Activated CD8-positive, alpha-beta memory T cell treated with anti-CD3 and anti-CD28 coated beads, Interleukin-2, amount 50 U/mL, for 48 hours (primary cell): ENCODE measurements around the gene ZBTB3.
"Not testable (repeated sequence)": the region's sequence is repeated elsewhere in the genome, so short reads cannot be mapped to it uniquely, and the experiment has no call there.

Experiments
- DNase-seq: peaks from one replicate; pipeline ENCODE4 v3.0.0-alpha.2; 2020

ZBTB3 gene

DNA sequence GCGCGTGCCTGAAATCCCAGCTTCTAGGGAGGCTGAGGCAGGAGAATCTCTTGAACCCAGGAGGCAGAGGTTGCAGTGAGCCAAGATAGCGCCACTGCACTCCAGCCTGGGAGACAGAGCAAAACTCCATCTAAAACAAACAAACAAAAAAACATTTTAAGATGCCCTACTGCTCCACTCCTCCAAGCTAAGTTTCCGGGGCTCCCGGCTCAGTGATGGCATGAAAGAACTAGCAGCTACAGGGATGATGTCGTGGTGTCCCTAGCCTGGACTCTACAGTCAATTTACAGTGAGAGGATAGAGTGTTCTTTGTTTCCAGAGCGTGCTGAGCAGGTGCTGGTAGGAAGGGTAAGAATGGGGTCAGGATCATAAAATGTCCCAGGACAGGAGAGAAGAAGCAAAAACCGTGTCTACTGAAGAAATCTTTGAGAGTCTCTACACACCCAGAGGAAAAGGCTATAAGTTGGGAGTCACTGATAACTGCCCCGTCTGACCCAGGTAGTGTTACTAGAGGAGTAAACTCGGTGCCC, 1.2 kb upstream of the ZBTB3 start:
- DNase-seq, result no peak

DNA sequence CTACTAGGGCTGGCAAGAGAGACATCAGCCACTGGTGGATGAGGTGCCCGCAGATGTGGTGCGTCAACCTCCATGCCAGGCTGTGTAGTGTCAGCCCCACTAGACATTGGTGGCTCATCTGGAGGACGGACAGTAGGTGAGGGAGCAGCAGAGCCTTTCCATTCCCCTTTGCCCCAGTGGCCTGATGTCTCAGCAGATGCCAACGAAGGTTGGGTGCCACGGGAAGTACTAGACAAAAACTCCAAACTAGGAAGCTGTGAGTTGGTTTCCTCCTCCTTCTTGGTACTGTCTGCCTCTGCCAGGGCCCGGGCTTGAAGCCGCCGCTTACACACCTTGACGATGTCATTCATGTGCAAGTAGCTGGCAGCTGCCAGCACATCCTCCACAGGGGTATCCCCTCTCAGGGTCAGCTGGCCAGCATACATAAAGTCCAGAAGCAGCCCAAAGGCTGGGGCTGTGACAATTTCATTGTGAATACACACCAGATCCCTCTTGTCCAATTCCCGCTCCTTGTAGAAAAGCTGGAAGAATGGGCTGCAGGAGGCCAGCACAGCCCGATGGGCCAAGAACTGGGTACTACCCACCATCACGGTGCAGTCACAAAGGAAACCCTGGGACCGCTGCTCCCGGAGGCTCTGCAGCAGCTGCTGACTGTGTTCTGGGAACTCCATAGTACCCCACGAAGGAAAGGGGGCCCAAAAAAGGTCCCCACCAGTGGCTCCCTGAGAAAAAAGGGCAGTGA, 795 bp downstream of the ZBTB3 start:
- no peak for DNase-seq

DNA sequence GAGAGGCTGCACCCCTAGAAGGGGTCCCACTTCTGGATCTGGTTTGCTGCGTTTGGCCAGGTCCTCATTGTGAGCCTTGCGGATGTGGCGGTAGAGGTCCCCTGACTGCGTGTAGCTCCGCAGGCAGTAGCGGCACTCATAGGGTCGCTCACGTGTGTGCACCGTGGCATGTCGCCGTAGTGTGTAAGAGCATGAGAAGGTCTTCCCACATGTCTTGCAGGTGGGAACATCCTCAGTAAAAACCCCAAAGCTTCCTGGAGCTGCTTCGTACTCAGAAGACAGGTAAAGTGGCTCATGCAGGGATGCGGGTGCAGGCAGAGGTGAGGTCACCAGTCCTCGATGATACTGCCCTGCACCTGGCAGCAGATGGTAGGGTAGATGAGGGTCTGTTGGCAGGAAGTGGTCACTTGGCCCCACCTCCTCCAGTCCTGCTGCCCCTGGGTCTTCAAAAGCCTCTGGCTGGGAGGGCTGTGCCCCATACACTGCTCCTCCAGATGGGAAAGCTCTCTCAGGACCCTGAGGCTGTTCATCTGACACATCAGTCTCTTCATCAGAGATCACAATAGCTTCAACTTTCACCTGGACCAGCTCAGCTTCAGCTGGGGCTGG, 1.7 kb downstream of the ZBTB3 start:
- DNase-seq, result no peak

DNA sequence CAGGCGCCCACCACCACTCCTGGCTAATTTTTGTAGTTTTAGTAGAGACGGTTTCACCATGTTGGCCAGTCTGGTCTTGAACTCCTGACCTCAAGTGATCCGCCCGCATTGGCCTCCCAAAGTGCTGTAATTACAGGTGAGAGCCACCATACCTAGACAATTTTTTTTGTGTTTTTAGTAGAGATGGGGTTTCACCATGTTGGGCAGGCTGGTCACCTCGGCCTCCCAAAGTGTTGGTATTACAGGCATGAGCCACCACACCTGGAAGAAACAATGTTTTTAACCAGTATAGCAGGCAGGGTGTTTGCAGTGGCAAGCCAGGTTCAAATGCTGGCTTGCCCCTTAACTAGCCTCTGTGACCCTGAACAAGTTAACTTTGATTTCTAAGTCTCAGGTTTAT, 4.0 kb downstream of the ZBTB3 start:
- DNase-seq, result not testable (repeated sequence)

DNA sequence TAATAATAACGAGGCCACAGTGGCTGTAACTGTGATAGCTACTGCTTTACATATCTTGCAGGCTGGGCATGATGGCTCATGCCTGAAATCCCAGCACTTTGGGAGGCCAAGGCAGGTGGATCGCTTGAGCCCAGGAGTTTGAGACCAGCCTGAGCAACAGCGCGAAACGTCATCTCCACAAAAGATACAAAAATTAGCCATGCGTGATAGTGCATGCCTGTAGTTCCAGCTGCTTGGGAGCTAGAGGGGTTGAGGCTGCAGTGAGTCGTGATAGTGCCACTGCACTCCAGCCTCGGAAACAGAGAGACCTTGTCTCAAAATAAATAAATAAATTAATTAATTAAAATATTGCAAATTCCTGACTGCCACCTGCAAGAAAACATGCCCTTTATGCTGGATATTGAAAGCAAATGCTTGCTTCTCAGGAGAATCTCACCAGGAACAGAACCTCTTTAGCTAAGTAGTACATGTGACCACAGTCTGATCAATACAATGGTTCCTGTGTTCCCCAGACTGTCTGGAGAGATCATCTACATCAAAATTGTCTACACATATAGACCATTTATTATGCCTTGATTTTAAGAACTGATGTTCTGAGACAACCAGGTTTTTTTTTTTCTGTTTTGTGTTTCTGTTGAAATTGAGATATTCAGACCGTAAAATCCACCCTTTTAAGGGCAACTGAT, 6.3 kb downstream of the ZBTB3 start:
- no peak for DNase-seq

DNA sequence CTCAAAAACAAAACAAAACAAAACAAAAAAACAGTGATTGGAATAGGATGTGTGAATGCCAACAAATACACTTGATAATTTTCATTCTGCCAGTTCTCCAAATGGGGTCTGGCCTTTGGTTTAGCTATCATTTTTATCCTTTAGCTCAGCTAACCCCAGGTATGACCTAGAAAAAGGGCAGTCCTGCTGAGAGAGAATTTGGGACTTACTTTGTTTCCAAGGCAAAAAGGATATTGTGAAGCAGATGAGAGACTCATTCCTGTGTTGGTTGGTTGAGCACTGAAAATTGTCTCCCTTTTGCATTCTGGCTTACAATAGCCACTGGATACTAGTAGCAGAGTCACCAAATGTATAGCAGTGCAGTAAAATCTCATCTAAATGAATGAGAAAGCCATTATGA, 16.8 kb downstream of the ZBTB3 start:
- no peak for DNase-seq

DNA sequence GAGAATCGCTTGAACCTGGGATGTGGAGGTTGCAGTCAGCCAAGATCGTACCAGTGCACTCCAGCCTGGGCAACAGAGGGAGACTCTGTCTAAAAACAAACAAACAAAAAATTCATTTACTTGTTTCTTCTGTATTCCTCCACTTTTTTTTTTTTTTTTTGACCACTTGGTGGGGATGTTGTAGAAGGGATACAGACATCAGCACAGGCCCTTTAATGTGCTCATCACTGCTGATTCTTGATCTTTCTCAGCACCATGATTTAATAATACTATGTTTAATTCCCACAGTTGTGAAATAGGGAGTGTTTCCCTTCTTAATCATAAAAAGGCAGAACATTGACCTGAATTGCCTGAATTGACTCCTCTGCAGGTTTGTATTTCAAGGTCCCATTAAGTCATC, 21.1 kb downstream of the ZBTB3 start:
- DNase-seq, result no peak

DNA sequence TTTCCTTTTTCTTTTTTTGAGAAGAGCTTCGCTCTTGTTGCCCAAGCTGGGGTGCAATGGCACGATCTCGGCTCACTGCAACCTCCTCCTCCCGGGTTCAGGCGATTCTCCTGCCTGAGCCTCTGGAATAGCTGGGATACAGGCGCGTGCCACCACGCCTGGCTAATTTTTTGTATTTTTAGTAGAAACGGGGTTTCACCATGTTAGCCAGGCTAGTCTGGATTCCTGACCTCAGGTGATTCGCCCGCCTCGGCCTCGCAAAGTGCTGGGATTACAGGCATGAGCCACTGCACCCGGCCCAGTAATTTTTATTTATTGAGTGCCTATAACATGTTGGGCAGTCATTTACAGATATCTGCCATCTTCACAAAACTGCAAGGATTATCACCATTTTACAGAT, 23.9 kb downstream of the ZBTB3 start:
- DNase-seq, result not testable (repeated sequence)

DNA sequence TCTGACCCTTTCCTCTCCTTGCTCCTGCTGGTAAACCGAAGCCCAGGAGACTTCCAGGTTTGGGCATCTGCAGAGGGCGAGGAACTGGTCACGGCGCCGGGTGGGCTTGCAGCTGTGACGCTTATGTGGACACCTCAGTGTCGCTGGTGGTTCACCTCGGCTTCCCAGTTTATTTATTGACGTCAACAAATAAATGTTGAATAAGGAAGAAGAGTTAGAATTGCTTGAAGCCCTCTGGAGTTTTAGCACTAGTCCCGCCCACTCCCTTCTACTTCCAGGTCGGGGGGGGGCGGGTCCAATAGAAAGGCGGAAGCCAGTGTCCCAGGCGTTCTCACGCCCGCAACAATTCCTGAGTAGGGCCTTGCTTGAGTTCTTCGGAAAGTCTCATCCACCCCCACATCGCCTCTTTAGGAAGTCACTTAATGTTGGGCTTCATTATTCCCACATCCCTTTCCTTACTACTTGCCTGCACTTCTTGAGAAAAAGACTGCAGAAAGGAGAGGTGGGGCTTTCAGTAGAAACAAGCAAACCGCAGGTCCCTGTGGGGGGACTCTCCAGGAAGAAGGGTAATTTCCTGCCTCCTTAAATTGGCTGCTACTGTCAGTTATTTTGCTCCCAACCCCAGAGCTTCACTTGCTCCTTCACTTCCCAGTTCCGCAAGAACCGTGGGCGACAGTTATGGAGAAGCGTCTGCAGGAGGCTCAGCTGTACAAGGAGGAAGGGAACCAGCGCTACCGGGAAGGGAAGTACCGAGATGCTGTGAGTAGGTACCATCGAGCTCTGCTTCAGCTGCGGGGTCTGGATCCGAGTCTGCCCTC, 25.6 kb downstream of the ZBTB3 start, which contains the start of gene TTC9C:
TTC9C (plus strand) TSS at position 316 of the 818 bp plus-strand sequence; CDS start at position 679, 363 bp downstream.
- peak; percentile 85 for DNase-seq

DNA sequence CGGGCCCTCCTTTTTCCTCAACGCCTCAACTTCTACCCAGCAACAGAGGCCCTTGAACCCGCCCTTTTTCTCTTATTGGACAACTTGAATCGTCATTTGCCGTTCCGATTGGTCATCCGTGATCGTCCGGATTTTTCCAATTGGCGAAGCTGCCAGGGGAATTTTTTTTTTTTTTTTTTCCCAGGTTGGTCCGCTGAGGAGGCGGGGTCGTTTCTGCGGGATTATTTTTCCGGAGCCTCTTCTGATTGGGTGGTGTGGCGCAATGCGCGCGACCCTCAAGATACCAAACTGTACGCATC, 26.1 kb downstream of the ZBTB3 start:
- DNase-seq, result peak; percentile 83

DNA sequence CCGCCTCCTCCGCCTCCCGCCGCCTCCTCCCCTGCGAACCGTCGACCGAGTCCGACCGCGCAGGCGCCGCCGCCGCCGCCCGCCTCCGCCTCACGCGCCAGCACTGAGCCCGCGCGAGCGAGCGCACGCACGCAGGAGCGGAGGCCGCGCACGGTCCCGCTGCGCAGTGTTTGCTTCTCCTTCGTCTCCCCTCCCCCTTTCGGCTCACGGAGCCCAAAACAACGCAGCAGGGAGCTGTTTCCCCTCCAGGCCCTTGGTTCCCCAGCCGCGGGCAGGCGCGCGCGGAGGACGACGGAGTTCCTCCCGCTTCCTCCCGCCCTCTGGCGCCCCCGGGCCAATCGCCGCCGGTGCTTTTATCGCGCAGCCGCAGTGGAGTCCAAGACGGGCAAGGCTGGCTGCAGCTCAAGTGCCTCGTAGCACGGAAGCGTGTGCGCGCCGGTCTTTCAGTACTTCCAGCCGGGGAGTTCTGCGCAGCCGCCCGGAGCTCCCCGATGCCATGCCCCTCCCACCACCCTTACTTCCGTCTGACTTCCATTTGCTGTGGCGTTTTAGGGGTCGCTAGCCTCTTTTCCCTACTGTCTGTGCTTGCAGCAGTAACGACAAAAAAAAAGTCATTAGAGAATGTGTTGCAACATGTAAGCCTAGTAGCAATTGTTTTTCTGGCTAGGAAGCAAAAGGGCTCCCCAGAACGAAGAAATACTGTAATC, 26.6 kb downstream of the ZBTB3 start, which contains the start of gene HNRNPUL2:
HNRNPUL2 (minus strand) TSS at position 293 of the 707 bp plus-strand sequence. CDS start 301 bp downstream, outside the sequence.
- peak; percentile 99 for DNase-seq

DNA sequence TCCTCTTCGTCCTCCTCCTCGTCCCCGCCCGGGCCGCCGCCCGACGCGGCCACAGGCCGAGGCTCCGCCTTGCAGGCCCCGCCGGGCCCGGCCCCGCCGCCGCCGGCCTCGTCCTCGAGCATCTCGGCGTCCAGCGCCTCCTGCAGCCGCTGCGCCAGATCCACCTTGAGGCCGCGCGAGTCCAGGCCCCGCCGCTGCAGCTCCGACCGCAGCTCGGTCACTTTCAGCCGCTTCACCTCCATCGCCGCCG, 27.1 kb downstream of the ZBTB3 start:
- DNase-seq, result no peak

DNA sequence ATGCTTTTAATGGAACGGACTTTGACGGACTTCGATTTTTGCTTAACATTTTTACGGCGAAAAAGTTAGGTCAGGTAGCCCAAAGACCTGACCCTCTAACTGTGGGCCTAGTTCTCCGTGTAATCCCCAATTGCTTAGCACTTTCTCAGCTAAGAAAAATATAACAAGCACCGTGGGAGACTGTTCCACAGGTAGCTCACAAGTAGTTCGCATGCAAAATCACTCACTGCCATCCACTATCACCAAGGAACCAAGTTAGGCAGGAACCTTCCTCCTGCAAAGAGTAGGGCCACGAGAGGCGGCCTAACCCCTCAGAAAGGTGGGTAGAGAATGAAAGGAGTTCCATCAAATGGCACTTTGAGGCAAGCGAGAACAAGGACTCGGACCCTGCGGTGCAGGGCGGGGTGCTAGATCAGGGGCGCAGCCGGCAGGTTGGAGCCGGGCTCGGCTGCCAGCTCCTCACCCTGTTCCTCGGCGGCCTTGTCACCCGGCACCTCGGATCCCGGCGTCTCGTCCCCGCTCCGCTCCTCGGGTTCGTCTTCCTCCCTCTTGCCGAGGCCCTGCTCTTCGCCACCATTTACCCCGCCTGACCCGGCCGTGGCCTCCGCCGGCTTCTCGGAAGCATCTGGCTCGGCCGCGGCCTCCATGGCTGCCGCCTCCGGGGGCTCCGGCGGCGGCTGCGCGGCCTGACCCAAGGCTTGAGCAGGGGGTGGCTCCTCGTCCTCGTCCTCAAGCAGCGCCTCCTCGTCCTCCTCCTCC, 27.6 kb downstream of the ZBTB3 start:
- peak; percentile 65 for DNase-seq

DNA sequence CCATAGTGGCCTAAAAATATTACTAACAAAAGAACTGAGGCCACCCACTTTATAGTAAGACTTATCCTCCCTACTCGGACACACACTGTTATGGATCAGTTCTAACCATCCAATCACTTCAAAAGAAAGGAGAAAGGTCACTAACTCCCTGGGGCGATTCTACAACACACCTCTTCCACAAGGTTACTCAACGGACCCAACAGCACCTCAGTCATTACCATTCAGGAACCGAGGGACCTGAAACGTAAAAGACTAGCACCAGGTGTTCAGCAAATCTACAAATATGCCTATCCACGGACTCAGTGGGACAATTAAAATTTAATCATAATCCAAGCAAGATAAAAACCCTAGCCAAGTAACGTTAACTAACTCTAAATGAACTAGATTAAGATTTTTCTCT, 28.3 kb downstream of the ZBTB3 start:
- no peak for DNase-seq

DNA sequence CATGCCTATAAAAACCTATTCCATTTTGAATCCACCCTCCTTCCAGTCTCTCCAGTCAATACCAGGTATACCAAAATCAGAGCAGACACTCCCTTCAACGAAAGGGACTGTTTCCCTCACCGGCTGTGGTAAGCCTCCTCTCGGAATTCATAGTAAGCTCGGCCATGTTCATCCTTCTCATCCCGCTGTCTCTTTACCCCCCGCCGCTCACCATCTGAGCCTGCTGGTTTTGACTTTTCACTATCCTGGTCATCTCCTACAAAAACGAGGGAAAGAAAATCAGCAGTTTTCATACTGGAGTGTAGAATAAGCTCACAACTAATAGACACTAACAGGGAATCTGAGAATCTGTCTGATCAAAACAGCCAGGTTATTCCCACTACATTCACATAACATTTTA, 29.8 kb downstream of the ZBTB3 start:
- DNase-seq, result no peak

DNA sequence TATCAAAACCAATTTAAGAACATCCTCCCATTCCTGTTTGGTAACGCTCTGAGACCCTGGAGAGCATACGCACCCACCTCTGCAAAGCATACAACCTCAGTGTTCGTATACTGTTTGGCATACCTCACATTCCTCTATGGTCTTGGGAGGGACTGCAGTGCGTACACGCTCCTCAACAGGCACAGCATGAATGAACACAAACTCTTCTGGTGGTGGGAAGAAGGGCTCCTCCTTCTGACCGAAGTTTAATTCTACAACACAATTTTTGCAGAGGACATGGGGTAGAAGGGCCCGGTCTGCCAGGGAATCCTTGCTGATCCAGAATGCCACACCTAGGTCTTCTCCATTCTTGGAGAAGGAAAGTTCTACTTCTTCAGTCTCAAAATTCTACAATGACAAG, 32.0 kb downstream of the ZBTB3 start:
- DNase-seq, result no peak

DNA sequence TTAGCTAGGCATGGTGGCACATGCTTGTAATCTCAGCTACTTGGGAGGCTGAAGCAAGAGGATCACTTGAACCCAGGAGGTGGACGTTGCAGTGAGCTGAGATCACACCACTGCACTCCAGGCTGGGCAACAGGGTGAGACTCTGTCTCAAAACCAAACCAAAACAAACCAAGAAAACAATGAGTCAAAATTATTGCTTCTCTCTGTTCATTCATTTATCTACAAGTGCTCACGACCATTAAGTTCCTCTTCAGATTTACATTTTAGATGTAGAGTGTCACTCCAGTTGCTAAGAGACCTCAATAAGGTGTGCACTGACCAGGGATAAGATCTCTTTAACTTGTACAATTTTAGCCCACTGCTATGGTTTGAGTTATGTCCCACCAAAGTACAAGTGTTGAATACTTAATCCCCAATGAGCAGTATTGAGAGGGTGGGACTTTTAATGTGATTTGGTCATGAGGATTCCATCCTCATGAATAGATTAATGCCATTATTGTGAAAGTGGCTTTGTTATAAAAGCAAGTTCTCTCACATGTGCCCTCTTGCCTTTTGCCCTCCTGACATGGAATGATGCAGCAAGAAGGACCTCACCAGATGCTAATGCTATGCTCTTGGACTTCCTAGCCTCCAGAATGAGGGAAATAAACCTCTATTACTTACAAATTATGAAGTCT, 34.5 kb downstream of the ZBTB3 start:
- DNase-seq, result no peak

DNA sequence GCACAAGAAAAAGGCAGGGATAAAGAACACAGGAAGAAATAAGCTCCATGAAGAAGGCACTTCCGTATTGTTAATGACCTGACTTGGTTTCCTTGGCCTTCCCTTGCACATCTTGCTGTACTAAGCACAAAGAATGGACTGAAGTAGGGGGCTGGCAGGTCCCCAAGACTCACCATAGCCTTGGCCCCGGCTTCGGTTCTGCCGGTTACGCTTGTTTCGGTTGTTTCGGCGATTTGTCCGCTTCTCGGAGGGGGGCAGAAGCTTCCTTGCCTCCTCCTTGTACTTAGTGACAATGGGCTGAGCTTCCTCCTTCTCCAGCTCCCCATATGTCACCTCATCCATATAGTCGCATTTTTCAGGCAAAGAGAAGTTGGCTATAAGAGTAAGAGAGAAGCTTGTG, 37.1 kb downstream of the ZBTB3 start:
- no peak for DNase-seq

DNA sequence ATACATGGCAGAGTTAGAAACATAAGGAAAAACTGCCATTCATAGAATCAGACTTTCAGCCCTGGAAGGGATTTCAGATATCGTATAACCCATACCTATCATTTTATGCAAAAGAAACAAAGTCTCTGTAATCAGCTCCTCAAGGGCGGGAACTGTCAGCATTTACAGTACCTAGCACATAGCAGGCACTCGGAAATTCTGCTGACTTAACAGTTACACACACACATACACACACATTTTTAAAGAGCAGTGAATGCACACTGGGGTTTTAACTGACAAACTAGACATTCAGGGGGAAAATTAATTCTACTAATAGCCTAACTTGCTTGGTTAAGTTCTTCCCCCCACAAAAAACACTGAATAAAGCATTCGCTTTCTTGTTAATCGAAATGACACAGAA, 37.8 kb downstream of the ZBTB3 start:
- no peak for DNase-seq

DNA sequence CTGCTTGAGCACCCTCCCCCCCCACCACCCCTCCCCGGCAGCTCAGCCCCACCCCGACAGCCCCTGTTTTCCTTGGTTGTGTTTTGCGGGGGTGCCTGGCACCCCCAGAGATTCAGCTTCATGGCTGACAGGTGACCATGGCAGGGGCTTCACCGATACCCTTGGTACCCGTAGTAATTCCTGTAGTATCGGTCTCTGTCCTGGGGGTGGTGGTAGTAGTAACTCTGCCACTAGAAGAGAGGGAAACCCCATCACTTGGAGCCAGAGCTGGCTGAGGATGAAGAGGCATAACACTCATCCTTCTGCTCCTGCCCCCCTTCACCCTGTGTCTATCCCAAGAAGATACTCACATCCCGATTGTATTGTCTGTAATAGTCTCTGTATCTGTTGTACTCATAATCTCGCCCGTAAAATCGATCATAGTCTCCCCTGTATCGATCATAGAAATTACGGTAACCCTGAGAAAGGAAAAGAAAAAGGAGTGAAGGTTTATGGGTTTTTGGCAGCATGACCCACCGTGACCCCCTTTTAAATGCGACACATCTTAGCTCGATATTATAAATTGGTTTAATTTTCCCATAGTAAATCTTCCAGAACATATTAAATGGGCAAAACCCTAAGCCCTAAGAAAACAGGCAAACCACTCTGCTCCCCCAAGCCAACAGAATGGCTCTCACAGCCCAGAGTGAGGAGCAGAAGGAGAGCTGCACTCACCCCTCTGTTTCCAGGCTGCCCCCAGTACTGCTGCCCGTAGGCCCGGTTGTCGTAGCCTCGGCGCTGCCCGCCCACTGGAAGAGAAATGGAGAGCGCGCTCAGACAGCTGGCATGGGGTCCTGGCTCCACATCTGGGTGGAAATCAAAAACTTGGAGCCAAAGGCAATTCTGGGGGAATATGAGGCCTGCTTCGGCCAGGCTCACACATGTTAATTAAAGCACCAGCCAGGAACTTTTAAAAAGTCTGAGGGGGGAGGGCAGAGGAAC, 38.5 kb downstream of the ZBTB3 start:
- DNase-seq, result no peak
